Ishikawa (cell line): ENCODE data around the gene VDR.

ENCODE experiments used
- CEBPB ChIP-seq: IDR thresholded peaks from 2 replicates; pipeline ENCODE4 v1.6.1; 2012
- CREB1 ChIP-seq: IDR thresholded peaks from 2 replicates; pipeline ENCODE4 v1.6.1; 2012; ENCODE audit warnings: low read depth
- EGR1 ChIP-seq: IDR thresholded peaks from 2 replicates; pipeline ENCODE4 v1.6.1; 2012
- EP300 ChIP-seq: IDR thresholded peaks from 2 replicates; pipeline ENCODE4 v1.6.1; 2012; ENCODE audit warnings: borderline replicate concordance
- FOXM1 ChIP-seq: IDR thresholded peaks from 2 replicates; pipeline ENCODE4 v1.6.1; 2012; ENCODE audit warnings: low read depth, borderline replicate concordance
- MAX ChIP-seq: IDR thresholded peaks from 2 replicates; pipeline ENCODE4 v1.6.1; 2012
- NFIC ChIP-seq: IDR thresholded peaks from 2 replicates; pipeline ENCODE4 v1.6.1; 2012
- RAD21 ChIP-seq: IDR thresholded peaks from 2 replicates; pipeline ENCODE4 v1.6.1; 2012; ENCODE audit warnings: low read depth
- REST ChIP-seq: IDR thresholded peaks from 2 replicates; pipeline ENCODE4 v1.6.1; 2012; ENCODE audit warnings: low read depth, mild to moderate bottlenecking
- TAF1 ChIP-seq: IDR thresholded peaks from 2 replicates; pipeline ENCODE4 v1.6.1; 2012; ENCODE audit warnings: low read depth, mild to moderate bottlenecking
- TCF12 ChIP-seq: IDR thresholded peaks from 2 replicates; pipeline ENCODE4 v1.6.1; 2012; ENCODE audit warnings: low read depth
- TEAD4 ChIP-seq: IDR thresholded peaks from 2 replicates; pipeline ENCODE4 v1.6.1; 2012
- USF1 ChIP-seq: IDR thresholded peaks from 2 replicates; pipeline ENCODE4 v1.6.1; 2012
- YY1 ChIP-seq: IDR thresholded peaks from 2 replicates; pipeline ENCODE4 v1.6.1; 2012; ENCODE audit warnings: low read depth
- ZBTB7A ChIP-seq: IDR thresholded peaks from 2 replicates; pipeline ENCODE4 v1.6.1; 2012; ENCODE audit warnings: low read depth

The VDR gene

GRCh38 chr12:47921907-47922306 is 17.1 kb upstream of the VDR start:
- no peak for TF ChIP-seq CREB1
- TF ChIP-seq TCF12: no peak
- no peak for TF ChIP-seq MAX
- TF ChIP-seq ZBTB7A: no peak
- no peak for TF ChIP-seq EP300
- no peak for TF ChIP-seq USF1
- TF ChIP-seq NFIC: no peak
- TF ChIP-seq CEBPB: no peak
- TF ChIP-seq REST: no peak
- TF ChIP-seq RAD21: no peak
- no peak for TF ChIP-seq EGR1
- TF ChIP-seq TEAD4: no peak
- no peak for TF ChIP-seq YY1
- no peak for TF ChIP-seq TAF1
- TF ChIP-seq FOXM1: no peak

- TF ChIP-seq TCF12 (no peak), CREB1 (no peak), YY1 (no peak), CEBPB (no peak), MAX (no peak), FOXM1 (no peak), EGR1 (no peak), NFIC (no peak), EP300 (no peak), ZBTB7A (no peak), USF1 (no peak), REST (no peak), RAD21 (no peak), TAF1 (no peak), TEAD4 (no peak)
Measured at GRCh38 chr12:47920913-47921312, 16.1 kb upstream of the VDR start.

- TF ChIP-seq ZBTB7A (no peak), CEBPB (no peak), MAX (no peak), EGR1 (no peak), CREB1 (no peak), YY1 (no peak), USF1 (no peak), EP300 (no peak), RAD21 (no peak), TEAD4 (no peak), TAF1 (no peak), FOXM1 (no peak), NFIC (no peak), REST (no peak), TCF12 (no peak)
Measured at GRCh38 chr12:47913081-47913480, 8.3 kb upstream of the VDR start.

GRCh38 chr12:47912556-47912955 is 7.8 kb upstream of the VDR start:
- no peak for TF ChIP-seq EP300
- no peak for TF ChIP-seq USF1
- TF ChIP-seq NFIC: no peak
- TF ChIP-seq ZBTB7A: no peak
- TF ChIP-seq TEAD4: no peak
- no peak for TF ChIP-seq MAX
- no peak for TF ChIP-seq REST
- TF ChIP-seq TCF12: no peak
- TF ChIP-seq TAF1: no peak
